ENCODE measurements around the gene SLC22A3. TPM values are rescaled to one million over a fixed set of nuclear protein-coding genes. Genes with fewer than 3 reads are reported as not detected.

SLC22A3 gene
- polyA plus RNA-seq, 2 of the 4 experiments (the other 2 are of a cell fraction), result 44.9 to 57.4 TPM

DNA sequence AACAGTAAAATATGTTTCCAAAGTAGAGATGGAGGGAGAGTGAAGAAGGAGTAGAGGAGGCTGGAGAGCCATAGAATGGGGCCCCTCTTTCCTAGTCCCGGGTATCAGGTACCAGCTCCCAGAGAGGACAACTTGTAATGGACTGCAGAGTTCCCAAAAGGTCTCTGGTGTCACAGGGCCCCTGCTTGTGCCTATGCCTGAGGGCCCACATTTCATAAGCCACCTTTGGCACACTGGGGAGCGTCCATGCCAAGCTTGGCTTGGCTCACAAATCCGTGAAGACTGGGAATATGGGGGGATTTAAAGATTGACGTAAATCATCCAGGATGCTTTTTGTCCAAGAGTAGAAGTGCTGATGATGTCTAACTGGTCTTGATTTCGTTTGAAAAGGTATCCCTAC, 16.4 kb upstream of the SLC22A3 start:
- FAIRE-seq (no peak), DNase-seq (ENCODE audit: low read depth in 1 of 2, low spot score in 1 of 2) (no peak), ATAC-seq (no peak)
- no peak overlapping the region for H3K27ac ChIP-seq
- 64% methylated on average over 4 of the region's 5 CpGs for WGBS (ENCODE audit: missing lambda C conversion rate)
- no peak overlapping the region for H3K4me2 ChIP-seq
- H3K4me1 ChIP-seq, result peaks cover 1% of the 10 kb centered on the region
- H3K4me3 ChIP-seq, result no peak overlapping the region
- ChIA-PET CTCF (no interaction called here), POLR2A (no interaction called here)
- no peak for TF ChIP-seq SREBF2 (IDR thresholded peaks at IDR 0.05)
- no peak for TF ChIP-seq CHD4 (IDR thresholded peaks at IDR 0.05; ENCODE audit: borderline replicate concordance)
- no peak for TF ChIP-seq MAFK (IDR thresholded peaks at IDR 0.05; ENCODE audit: partially characterized antibody)
- TF ChIP-seq GATA3 (IDR thresholded peaks at IDR 0.05; ENCODE audit: borderline replicate concordance), result no peak
- no peak for TF ChIP-seq CBX2 (IDR thresholded peaks at IDR 0.05; ENCODE audit: borderline replicate concordance, low read depth)
- no peak for TF ChIP-seq KDM5A (IDR thresholded peaks at IDR 0.05)
- no peaks in the 10 kb centered on the region for H3K9me3 ChIP-seq

DNA sequence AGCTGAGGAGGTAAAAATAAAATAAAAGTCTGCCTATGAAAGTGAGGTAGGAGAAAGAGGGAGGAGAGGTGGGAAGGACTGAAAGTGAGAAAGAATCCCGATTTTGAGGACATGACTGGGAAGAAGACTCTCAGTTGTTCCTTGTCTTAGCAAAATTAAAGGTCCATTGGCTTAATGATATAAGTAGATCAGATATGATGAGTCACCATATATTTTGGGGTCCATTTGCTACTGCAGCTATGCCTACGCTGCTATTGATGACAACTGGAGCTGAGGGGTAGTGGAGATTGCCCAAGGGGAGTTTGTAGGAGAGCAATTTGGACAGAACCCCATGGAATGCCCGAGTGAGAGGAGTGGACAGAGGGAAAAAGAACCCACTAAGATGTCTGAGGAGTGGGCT, 15.1 kb upstream of the SLC22A3 start:
- no peak overlapping the region for H3K27ac ChIP-seq
- peaks cover 12% of the 10 kb centered on the region for H3K4me1 ChIP-seq
- no peak for DNase-seq (ENCODE audit: low read depth in 1 of 2, low spot score in 1 of 2)
- TF ChIP-seq CBX2 (IDR thresholded peaks at IDR 0.05; ENCODE audit: borderline replicate concordance, low read depth), result no peak
- TF ChIP-seq POLR2A (IDR thresholded peaks at IDR 0.05; ENCODE audit: low read length), result no peak
- TF ChIP-seq MAFK (IDR thresholded peaks at IDR 0.05; ENCODE audit: partially characterized antibody), result peak; percentile 37
- TF ChIP-seq RARB (CRISPR knock-in tag; IDR thresholded peaks at IDR 0.05), result no peak
- TF ChIP-seq NR3C1 (IDR thresholded peaks at IDR 0.05), result no peak
- no peaks in the 10 kb centered on the region for H3K9me3 ChIP-seq
- ChIA-PET CTCF (no interaction called here), POLR2A (no interaction called here)
- FAIRE-seq, result no peak
- ATAC-seq, result no peak
- H3K4me3 ChIP-seq, result no peak overlapping the region
- H3K4me2 ChIP-seq, result no peak overlapping the region
- WGBS (ENCODE audit: missing lambda C conversion rate), result 61% methylated on average over 3 of the region's 3 CpGs

DNA sequence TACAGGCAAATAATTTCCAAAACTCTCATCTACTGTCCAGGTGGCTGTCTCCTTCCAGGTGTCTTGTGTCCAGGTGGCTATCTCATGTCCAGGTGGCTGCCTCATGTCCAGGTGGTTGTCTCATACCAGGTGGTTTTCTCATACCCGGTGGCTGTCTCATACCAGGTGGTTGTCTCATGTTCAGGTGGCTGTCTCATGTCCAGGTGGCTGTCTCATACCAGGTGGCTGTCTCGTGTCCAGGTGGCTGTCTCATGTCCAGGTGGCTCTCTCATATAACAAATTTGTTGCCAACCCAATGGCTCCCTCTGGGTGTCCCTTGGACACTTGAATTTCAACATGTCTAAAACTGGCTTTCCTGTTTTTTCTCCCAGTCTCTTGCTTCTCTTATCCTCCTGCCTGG, 14.3 kb upstream of the SLC22A3 start:
- H3K9me3 ChIP-seq, result no peaks in the 10 kb centered on the region
- FAIRE-seq (no peak), ATAC-seq (no peak), DNase-seq (ENCODE audit: low read depth in 1 of 2, low spot score in 1 of 2) (no peak)
- no peak overlapping the region for H3K4me2 ChIP-seq
- no peak overlapping the region for H3K4me3 ChIP-seq
- 75% methylated on average over 2 of the region's 2 CpGs for WGBS (ENCODE audit: missing lambda C conversion rate)
- no peak overlapping the region for H3K27ac ChIP-seq
- CTCF ChIA-PET, result no interaction called here
- TF ChIP-seq ZC3H11A (IDR thresholded peaks at IDR 0.05), result no peak
- TF ChIP-seq, protein P1, sequence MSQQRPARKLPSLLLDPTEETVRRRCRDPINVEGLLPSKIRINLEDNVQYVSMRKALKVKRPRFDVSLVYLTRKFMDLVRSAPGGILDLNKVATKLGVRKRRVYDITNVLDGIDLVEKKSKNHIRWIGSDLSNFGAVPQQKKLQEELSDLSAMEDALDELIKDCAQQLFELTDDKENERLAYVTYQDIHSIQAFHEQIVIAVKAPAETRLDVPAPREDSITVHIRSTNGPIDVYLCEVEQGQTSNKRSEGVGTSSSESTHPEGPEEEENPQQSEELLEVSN (IDR thresholded peaks at IDR 0.05; ENCODE audit: borderline replicate concordance, low read depth), result no peak
- TF ChIP-seq, protein P2, sequence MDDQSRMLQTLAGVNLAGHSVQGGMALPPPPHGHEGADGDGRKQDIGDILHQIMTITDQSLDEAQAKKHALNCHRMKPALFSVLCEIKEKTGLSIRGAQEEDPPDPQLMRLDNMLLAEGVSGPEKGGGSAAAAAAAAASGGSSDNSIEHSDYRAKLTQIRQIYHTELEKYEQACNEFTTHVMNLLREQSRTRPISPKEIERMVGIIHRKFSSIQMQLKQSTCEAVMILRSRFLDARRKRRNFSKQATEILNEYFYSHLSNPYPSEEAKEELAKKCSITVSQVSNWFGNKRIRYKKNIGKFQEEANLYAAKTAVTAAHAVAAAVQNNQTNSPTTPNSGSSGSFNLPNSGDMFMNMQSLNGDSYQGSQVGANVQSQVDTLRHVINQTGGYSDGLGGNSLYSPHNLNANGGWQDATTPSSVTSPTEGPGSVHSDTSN (IDR thresholded peaks at IDR 0.05), result no peak
- no peak for TF ChIP-seq EHF (CRISPR knock-in tag; IDR thresholded peaks at IDR 0.05)
- no peak for TF ChIP-seq CHD2 (IDR thresholded peaks at IDR 0.05; ENCODE audit: low read length, partially characterized antibody)
- TF ChIP-seq RFX5 (IDR thresholded peaks at IDR 0.05), result no peak
- TF ChIP-seq HOXB5 (CRISPR knock-in tag; IDR thresholded peaks at IDR 0.05), result no peak
- no peak for TF ChIP-seq RAD21 (conservative IDR thresholded peaks at IDR 0.05 in 1 of 2, IDR thresholded peaks at IDR 0.05 in 1 of 2)
- TF ChIP-seq, protein P3, sequence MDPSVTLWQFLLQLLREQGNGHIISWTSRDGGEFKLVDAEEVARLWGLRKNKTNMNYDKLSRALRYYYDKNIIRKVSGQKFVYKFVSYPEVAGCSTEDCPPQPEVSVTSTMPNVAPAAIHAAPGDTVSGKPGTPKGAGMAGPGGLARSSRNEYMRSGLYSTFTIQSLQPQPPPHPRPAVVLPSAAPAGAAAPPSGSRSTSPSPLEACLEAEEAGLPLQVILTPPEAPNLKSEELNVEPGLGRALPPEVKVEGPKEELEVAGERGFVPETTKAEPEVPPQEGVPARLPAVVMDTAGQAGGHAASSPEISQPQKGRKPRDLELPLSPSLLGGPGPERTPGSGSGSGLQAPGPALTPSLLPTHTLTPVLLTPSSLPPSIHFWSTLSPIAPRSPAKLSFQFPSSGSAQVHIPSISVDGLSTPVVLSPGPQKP (IDR thresholded peaks at IDR 0.05; ENCODE audit: low read depth, low read length), result no peak
- no peak for TF ChIP-seq CBX2 (IDR thresholded peaks at IDR 0.05; ENCODE audit: borderline replicate concordance, low read depth)
- TF ChIP-seq POLR2AphosphoS2 (conservative IDR thresholded peaks at IDR 0.05; ENCODE audit: low read length), result no peak
- TF ChIP-seq FOSB (CRISPR knock-in tag; IDR thresholded peaks at IDR 0.05), result no peak
- no peak for TF ChIP-seq RNF2 (IDR thresholded peaks at IDR 0.05; ENCODE audit: borderline replicate concordance, low read depth)
- no peak for TF ChIP-seq ESRRA (IDR thresholded peaks at IDR 0.05; ENCODE audit: borderline replicate concordance, low read length)
- TF ChIP-seq CBX8 (IDR thresholded peaks at IDR 0.05), result no peak
- no peak for TF ChIP-seq JUNB (IDR thresholded peaks at IDR 0.05)
- no peak for TF ChIP-seq EHMT2 (IDR thresholded peaks at IDR 0.05; ENCODE audit: low read depth)
- POLR2A ChIA-PET, result no interaction called here
- peaks cover 12% of the 10 kb centered on the region for H3K4me1 ChIP-seq
